DND-41 (cell line): Measurements from ENCODE around the gene FAM24A.

Experiments
- ATAC-seq: fragments of 200-7000 bp; cut with Tn5 transposase; 3 replicates; pipeline ENCODE4 v1.9.1; 2021; ENCODE audit warnings: low read depth; ENCODE audit not compliant: insufficient read depth
- DNase-seq: peaks from one replicate; pipeline ENCODE4 v3.0.0-alpha.2; 2020
- H2AFZ ChIP-seq: 2 replicates; pipeline ENCODE4 v1.6.0; 2012; ENCODE audit warnings: low read depth, low read length
- H3K27ac ChIP-seq: 2 replicates; pipeline ENCODE4 v1.5.1; 2012; ENCODE audit warnings: low read length, inconsistent platforms
- H3K27me3 ChIP-seq: fragments of 200-600 bp; sonication (generic); 2 replicates; pipeline ENCODE4 v1.6.0; 2012; ENCODE audit warnings: low read length, mild to moderate bottlenecking, inconsistent platforms; ENCODE audit not compliant: insufficient read depth, poor library complexity
- H3K36me3 ChIP-seq: 2 replicates; pipeline ENCODE4 v1.5.1; 2012; ENCODE audit warnings: low read length, inconsistent platforms; ENCODE audit not compliant: insufficient read depth
- H3K4me1 ChIP-seq: 2 replicates; pipeline ENCODE4 v1.5.1; 2012; ENCODE audit warnings: mild to moderate bottlenecking, low read length; ENCODE audit not compliant: insufficient read depth
- H3K4me2 ChIP-seq: 2 replicates; pipeline ENCODE4 v1.6.0; 2012; ENCODE audit warnings: mild to moderate bottlenecking, moderate library complexity, low read length, inconsistent platforms; ENCODE audit not compliant: insufficient read depth
- H3K4me3 ChIP-seq, 2 experiments: fragments of 200-600 bp in 1 of 2; shearing (Covaris generic) in 1 of 2; 2 replicates each; pipeline ENCODE4 v1.5.1; 2012 to 2016; ENCODE audit warnings: inconsistent platforms in 2 of 2, low read length in 2 of 2, mild to moderate bottlenecking in 2 of 2, low read depth in 1 of 2, moderate library complexity in 1 of 2
- H3K79me2 ChIP-seq: 2 replicates; pipeline ENCODE4 v1.6.0; 2012; ENCODE audit warnings: low read length, inconsistent platforms; ENCODE audit not compliant: insufficient read depth
- H3K9ac ChIP-seq: 2 replicates; pipeline ENCODE4 v1.6.0; 2012; ENCODE audit warnings: low read depth, mild to moderate bottlenecking, inconsistent platforms, low read length, moderate library complexity
- H3K9me3 ChIP-seq: 2 replicates; pipeline ENCODE4 v1.5.1; 2012; ENCODE audit warnings: low read length, moderate library complexity, mild to moderate bottlenecking, inconsistent platforms; ENCODE audit not compliant: insufficient read depth, severe bottlenecking
- H4K20me1 ChIP-seq: 2 replicates; pipeline ENCODE4 v1.6.0; 2012; ENCODE audit warnings: low read length; ENCODE audit not compliant: insufficient read depth
- CTCF ChIP-seq: IDR thresholded peaks from 2 replicates; pipeline ENCODE4 v1.5.1; 2012; ENCODE audit warnings: borderline replicate concordance, low read length, moderate library complexity, mild to moderate bottlenecking; ENCODE audit not compliant: poor library complexity, severe bottlenecking; ENCODE audit errors: extremely low read depth
- EZH2 ChIP-seq: IDR thresholded peaks from 3 replicates; pipeline ENCODE4 v1.6.1; 2012; ENCODE audit warnings: borderline replicate concordance, low read depth, mild to moderate bottlenecking, moderate library complexity, low read length, inconsistent platforms; ENCODE audit not compliant: severe bottlenecking

Gene FAM24A

DNA sequence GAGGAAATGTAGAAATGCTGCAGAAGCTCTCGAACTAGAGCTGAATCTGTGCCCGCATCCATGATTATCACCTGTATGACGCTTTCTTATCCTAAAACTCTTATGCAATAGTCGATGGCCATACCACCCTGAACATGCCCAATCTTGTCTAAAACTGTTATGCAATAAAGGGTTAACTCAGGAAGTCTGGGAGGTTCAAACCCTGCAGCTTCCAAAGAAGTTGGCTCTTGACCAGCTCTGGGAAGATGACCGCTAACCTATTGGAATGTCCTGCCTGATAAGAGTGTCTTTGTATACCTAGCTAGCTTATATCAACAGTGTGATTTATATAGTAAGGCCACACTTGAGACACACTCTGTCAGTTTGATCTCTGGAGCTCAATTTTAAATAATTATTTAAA lies 47.1 kb downstream of the FAM24A start:
- H3K36me3 ChIP-seq, result peaks cover 15% of the 10 kb centered on the region; the same call in 1 of the 2 replicates
- H4K20me1 ChIP-seq, result no peaks in the 10 kb centered on the region
- H3K9me3 ChIP-seq, result no peaks in the 10 kb centered on the region
- H3K9ac ChIP-seq, result no peak overlapping the region
- no peaks in the 10 kb centered on the region for H3K27me3 ChIP-seq
- H2AFZ ChIP-seq, result no peak overlapping the region
- H3K4me1 ChIP-seq, result peaks cover 37% of the 10 kb centered on the region
- H3K4me2 ChIP-seq, result 0 out of 2 replicates have a peak overlapping the region, but pooled peaks have one; percentile 2
- no peak for DNase-seq
- no peak overlapping the region for H3K4me3 ChIP-seq
- no peak for ATAC-seq
- peaks cover 70% of the 10 kb centered on the region for H3K79me2 ChIP-seq
- no peak overlapping the region for H3K27ac ChIP-seq
- TF ChIP-seq EZH2 (no peak), CTCF (no peak)

- no peak for DNase-seq
- Histone ChIP-seq H3K9me3 (peaks cover 23% of the 10 kb centered on the region), H3K4me3 (no peak overlapping the region), H3K4me2 (no peak overlapping the region), H3K4me1 (no peaks in the 10 kb centered on the region), H2AFZ (no peak overlapping the region), H3K27me3 (no peaks in the 10 kb centered on the region), H3K79me2 (peaks cover 30% of the 10 kb centered on the region), H3K27ac (no peak overlapping the region), H3K9ac (no peak overlapping the region), H4K20me1 (no peaks in the 10 kb centered on the region), H3K36me3 (peaks cover 37% of the 10 kb centered on the region)
- TF ChIP-seq CTCF, result no peak
- TF ChIP-seq EZH2, result no peak
- ATAC-seq, result no peak
These were observed 52.0 kb downstream of the FAM24A start for GRCh38 chr10:122962405-122962804.
